ENCODE data around the gene UVSSA.

DNA sequence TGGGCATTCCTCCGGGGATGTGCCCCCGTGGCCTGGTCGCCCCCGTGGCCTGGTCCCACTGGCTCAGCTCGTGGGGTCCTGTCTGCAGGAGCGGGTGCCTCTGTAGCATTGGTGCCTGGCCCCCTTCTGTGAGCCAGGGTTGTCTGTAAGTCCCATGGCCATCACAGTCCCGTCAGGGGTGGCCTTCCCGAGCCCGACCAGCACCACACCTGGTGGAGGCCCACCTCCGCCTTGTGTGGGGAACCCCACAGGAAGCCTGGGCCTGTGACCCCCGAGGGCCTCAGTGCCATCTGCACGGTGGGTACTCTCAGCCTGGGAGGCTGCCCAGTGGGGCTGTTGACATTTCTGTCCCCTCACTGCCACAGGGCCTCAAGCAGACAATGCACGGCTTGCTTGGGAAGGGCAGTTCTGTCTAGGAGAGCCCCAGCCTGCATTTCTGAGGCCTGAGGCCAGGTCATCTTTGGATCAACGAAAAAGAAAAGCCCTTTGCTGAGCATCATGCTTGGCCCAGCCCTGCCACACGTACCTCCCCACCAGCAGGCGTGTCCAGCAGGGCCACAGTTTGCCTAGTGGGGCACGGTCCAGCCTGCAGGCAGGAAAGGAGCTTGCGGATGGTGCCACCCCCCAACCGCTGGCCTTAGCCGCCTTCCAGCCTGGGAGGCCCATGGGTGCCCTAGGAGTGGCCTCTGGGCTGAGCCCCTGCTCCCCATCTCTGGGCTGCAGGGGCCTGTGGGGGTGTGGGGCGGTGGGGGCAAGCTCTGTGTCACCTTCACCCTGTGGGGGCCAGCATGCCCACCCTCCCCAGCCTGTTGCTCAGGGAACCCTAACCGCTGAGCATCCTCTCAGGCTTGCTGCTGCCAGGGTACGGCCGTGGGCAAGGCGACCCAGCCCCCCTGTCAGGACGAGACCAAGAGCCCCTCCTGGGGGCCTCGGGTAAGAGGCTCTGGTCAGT is 36.0 kb downstream of the UVSSA start:
- TF ChIP-seq, protein P1, sequence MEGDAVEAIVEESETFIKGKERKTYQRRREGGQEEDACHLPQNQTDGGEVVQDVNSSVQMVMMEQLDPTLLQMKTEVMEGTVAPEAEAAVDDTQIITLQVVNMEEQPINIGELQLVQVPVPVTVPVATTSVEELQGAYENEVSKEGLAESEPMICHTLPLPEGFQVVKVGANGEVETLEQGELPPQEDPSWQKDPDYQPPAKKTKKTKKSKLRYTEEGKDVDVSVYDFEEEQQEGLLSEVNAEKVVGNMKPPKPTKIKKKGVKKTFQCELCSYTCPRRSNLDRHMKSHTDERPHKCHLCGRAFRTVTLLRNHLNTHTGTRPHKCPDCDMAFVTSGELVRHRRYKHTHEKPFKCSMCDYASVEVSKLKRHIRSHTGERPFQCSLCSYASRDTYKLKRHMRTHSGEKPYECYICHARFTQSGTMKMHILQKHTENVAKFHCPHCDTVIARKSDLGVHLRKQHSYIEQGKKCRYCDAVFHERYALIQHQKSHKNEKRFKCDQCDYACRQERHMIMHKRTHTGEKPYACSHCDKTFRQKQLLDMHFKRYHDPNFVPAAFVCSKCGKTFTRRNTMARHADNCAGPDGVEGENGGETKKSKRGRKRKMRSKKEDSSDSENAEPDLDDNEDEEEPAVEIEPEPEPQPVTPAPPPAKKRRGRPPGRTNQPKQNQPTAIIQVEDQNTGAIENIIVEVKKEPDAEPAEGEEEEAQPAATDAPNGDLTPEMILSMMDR (IDR thresholded peaks at IDR 0.05), result no peak
- no peak for TF ChIP-seq POLR2A (IDR thresholded peaks at IDR 0.05)

Measured in stomach (tissue), 4 donors.